GM12872 (cell line): ENCODE measurements around the gene ARHGAP26.

Experiments
- TF ChIP-seq, protein P1 (sequence below): IDR thresholded peaks from 3 replicates; pipeline ENCODE4 v1.5.1; 2011; ENCODE audit warnings: low read depth, mild to moderate bottlenecking, low read length, moderate library complexity; ENCODE audit not compliant: insufficient read depth

The ARHGAP26 gene

DNA sequence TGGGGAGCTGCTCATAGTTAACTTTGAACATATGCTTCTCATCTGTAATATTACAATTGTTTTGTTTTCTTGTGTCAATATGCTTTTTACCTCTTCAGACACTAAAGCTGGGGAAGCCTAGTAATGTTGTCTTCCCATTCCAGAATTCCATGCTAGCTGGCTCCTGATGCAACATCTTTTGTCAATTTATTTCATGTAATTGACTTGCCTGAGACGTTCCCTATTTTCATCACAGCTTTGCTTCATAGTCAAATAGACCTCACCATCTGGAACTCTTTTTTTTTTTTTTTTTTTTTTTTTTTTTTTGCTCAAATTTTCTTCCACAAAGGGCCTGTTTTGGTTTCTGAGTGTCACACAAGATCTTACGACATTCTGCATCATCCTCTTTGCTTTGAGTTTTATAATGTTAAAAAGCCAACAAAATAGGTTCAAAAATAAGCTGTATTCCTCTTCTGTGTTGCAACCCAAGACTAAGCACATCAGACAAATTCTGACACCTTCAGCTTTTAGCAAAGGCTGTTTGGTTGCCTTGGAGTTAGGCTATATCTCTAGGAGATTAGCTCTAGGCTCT, 398.1 kb downstream of the ARHGAP26 start:
- TF ChIP-seq, protein P1, sequence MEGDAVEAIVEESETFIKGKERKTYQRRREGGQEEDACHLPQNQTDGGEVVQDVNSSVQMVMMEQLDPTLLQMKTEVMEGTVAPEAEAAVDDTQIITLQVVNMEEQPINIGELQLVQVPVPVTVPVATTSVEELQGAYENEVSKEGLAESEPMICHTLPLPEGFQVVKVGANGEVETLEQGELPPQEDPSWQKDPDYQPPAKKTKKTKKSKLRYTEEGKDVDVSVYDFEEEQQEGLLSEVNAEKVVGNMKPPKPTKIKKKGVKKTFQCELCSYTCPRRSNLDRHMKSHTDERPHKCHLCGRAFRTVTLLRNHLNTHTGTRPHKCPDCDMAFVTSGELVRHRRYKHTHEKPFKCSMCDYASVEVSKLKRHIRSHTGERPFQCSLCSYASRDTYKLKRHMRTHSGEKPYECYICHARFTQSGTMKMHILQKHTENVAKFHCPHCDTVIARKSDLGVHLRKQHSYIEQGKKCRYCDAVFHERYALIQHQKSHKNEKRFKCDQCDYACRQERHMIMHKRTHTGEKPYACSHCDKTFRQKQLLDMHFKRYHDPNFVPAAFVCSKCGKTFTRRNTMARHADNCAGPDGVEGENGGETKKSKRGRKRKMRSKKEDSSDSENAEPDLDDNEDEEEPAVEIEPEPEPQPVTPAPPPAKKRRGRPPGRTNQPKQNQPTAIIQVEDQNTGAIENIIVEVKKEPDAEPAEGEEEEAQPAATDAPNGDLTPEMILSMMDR = no peak

DNA sequence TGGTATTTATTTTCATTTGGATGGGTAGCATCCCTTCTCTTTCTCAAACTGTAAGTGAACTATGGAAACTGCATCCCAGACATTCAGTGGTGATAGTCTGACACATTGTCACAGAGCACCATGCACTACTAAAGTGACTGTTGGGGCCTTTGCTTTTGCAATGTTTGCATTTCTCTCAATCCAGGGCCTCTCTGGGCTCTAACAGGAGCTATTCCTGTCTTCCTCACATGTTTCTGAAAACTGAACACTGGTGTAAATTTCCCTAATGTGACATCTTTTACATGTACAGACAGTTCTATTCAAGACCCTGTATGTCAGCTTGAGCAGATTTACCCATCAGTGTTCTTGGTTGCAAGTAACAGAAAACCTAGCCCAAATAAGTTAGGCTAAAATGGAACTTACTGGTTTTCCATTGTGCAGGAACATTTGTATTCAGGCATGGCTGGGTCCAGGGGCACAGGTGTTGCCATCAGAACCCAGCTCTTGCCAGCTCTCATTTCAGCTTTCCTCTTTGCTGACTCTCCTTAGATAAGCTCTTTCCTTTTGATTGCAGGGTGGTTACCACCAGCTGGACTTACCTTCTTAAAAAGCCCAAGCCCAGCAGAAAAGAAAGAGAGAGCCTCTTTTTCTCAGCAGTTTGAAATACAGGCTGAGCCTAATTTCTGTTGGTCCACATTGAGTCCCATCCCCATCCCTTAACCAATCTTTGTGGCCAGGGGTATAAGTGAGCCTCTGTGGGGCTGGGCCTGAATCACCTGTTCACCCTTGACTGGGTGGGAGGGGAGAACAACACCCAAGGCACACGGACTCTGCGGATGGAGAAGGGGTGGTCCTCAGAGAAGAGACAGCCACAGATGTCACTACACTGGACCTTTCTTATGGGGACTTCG, 399.0 kb downstream of the ARHGAP26 start:
- TF ChIP-seq, protein P1 = no peak

DNA sequence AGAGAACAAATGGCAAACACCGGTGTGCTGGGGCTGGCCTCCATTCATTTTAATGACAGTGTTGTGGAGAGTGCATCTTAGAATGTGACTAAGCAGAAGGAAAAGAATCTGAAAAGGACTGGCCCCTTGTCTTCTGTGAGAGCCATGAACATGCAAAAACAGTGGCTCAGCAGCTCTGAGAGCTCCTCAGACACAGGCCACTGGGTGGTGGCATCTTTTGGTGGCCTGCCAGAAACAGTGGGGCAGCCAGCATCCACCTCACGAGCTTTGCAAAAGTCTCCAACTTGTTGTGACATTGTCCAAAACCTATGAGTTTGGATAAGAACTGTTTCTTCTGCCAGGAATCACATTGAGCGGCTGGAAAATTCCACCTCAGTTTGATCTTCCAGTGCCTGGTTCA, 399.9 kb downstream of the ARHGAP26 start:
- TF ChIP-seq, protein P1 = no peak

DNA sequence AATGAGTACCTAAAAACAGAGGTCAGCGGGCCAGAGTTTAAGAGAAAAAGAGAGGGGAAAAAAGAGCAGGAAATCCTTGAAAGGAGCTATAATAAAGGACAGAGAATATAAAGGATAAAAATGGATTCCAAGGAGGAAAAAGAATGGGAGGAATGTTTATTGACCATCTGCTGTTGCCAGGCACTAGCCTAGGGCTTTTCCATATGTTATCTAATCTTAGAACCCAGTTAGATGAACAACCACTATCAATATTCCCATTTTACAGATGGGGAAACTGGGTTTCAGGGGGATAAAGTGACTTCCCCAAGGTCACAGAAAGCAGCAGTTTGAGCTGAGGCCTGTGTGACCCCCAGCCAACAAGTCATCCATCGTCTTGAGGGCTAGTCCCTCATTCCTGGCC, 400.8 kb downstream of the ARHGAP26 start:
- TF ChIP-seq, protein P1 = no peak

DNA sequence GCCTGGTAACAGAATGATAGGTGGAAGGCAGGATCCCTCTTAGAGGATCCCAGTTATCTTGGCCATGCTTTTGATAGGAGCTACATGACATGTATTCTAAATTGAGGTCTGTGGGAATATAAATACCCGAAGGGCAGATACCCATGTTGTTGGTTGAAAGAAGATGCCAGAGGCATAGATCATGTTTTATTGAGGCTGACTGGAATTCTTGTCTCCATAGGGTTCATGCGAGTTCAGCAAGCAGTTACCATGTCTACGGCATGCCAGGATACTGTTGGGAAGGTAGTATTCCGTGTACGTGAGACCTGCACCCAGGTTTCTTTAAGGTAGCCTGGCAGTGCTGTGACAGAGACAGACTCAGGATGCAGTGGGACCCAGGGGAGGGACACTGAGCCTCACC, 402.6 kb downstream of the ARHGAP26 start:
- TF ChIP-seq, protein P1 = no peak

DNA sequence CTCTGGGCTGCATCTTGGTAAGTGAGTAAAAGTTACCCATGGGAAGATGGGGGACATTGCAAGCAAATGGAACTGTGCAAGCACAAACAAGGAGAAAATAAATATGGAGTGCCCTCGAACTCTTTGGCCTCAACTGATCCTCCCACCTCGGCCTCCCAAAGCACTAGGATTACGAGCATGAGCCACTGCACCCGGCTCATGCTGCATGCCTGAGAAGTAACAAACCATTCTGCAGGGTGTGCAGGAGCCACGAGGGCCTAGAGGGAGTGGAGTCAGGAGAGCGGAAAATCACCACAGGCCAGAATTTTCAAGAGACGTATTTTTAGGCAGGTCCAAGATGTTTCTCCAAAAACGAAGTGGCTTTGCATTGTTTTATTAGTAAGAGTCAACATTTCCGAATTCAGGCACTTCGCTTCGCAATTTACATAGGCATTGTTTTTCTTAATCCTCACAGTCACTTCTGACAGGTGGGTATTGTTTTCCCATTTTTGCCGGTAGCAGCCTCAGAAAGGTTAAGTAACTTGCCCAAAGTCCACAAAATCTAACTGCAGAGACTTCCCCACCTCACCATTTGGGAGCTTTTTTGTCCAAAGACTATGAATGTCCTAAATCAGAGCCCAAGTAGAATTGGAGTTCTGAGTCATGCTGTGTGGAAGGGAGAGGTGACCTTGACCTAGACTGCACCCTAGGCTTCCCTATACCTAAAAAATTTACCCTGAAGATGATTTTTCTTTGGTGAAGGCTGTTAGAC, 403.1 kb downstream of the ARHGAP26 start:
- TF ChIP-seq, protein P1 = no peak

DNA sequence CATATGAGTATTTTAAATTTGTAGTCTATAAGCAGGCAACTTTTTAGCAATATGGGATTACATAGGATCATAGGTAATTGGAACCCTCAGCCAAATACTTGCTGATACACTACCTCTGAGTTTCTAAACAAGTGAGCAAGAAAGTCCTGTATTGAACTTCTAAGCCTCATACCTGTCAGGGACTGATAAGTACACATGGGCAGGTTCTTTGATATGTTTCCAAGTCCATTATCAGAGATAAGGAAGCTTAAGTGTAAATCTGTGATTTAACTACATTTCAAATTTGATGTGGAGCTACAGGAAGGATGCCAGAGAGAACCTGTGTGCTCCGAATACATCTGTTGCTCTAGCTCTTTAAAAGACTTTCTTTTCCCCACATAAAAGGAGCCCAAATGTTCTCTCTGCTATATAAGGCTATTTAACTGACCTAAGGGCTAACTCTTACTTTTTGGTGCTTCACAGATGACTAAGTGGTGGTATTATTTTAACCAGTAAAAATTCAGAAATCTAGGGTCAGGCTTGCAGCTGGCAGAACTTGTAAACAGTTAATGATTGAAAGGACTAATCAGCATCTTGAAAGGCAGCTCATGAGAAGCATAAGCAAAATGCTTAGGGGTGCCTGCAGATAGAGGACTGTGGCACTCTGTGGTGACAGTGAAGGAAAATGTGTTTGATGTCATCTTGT, 404.7 kb downstream of the ARHGAP26 start:
- TF ChIP-seq, protein P1 = no peak
